ENCODE measurements around the gene SPECC1L. TPM values are rescaled to one million over a fixed set of nuclear protein-coding genes. Genes with fewer than 3 reads are reported as not detected.

The SPECC1L gene
- total RNA-seq, 1 donor from 2014 or later, result 123 TPM

DNA sequence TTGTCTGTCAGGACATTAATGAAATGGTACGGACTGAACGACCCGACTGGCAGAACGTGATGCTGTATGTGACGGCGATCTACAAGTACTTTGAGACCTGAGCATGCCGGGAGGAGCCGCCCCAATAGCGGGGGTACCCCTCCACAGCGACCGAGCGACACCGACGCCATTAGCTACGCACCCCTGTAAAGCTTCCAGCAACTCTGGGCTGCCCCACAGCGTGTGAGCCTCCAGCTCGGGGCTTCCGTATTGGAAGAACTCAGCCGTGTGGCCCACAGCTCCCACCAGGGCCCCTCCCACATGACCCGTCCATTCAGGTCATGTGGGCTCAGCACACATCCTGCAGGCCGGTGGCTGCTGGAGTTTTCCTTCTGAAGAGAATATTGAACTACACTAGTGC is 143.9 kb downstream of the SPECC1L start:
- Mint-ChIP-seq H3K27me3 (ENCODE audit: low read depth) (no peaks in the 10 kb centered on the region), H3K4me3 (no peak overlapping the region), H3K36me3 (ENCODE audit: low read depth) (peaks cover 5% of the 10 kb centered on the region), H3K27ac (ENCODE audit: unreplicated experiment) (no peak overlapping the region), H3K4me1 (peaks cover under 1% of the 10 kb centered on the region), H3K9me3 (no peaks in the 10 kb centered on the region)
- no peak for DNase-seq (ENCODE audit: low read depth, low spot score)
- TF ChIP-seq, protein P1, sequence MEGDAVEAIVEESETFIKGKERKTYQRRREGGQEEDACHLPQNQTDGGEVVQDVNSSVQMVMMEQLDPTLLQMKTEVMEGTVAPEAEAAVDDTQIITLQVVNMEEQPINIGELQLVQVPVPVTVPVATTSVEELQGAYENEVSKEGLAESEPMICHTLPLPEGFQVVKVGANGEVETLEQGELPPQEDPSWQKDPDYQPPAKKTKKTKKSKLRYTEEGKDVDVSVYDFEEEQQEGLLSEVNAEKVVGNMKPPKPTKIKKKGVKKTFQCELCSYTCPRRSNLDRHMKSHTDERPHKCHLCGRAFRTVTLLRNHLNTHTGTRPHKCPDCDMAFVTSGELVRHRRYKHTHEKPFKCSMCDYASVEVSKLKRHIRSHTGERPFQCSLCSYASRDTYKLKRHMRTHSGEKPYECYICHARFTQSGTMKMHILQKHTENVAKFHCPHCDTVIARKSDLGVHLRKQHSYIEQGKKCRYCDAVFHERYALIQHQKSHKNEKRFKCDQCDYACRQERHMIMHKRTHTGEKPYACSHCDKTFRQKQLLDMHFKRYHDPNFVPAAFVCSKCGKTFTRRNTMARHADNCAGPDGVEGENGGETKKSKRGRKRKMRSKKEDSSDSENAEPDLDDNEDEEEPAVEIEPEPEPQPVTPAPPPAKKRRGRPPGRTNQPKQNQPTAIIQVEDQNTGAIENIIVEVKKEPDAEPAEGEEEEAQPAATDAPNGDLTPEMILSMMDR (conservative IDR thresholded peaks at IDR 0.05), result no peak

DNA sequence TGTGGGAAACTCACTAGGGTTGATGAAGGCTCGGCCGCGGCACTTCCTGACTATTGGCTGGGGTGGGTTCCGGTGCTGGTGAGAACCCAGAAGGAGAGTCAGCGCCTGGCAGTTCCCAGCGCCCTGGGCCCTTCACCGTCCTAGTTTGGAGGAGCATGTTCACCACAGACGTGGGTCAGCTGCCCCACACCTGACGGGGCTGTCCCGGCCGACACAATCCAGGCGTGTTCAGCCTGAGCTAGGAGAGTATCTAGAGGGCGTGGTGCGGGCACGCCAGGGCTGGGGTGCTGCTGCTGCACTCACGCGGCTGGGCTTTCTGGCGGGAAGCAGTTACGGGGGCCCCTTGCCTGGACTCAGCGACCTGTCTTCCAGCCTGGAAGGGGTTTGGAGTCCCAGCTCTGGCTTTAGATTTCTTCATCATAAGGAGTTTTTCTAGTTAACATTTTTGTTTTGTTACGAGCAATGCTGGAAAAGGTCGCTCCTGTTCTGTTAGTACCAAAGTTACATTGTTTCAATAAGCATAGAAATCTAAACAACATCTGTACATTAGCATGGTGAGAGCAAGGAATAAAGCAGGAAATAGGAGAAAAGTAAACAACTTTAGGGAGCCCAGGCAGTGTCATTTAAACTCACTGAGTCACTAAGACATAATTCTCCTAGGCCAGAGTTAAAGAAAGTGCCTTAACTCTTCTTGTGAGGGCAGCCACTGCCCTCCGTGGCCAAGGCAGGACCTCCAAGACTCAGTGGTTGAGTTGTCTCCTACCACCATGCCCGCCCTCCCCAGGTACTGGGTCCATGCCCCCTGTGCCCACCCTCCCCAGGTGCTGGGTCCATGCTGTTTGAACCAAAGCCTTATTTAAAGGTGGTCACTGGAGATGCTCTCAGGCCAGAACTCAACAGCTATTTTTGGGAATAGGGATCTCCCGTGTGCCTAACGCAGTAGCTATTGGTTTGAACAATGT is 144.6 kb downstream of the SPECC1L start:
- peaks cover 5% of the 10 kb centered on the region for H3K4me1 Mint-ChIP-seq
- H3K9me3 Mint-ChIP-seq, result no peaks in the 10 kb centered on the region
- H3K36me3 Mint-ChIP-seq (ENCODE audit: low read depth), result peaks cover 4% of the 10 kb centered on the region

DNA sequence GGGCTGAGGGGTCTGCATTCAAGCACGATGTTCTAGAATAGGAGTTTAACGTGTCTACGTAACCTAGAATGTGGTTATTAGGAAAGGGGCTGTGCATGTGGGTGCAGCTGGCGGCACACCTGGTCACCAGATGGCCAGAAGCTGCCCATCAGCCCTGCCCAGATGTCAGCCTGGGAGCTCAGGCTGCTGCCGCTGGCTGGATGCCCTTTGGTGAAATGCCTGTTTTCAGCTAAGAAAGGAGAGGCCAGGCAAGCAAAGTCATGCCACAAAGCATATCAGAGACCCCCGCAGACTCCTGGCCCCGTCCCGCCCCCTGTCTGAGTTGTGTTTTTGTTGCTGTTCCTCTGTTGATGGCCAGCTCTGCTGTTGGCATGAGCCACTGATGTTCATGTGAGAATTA is 145.5 kb downstream of the SPECC1L start:
- DNase-seq (ENCODE audit: low read depth, low spot score), result no peak
- TF ChIP-seq, protein P1 (conservative IDR thresholded peaks at IDR 0.05), result no peak
- H3K4me3 Mint-ChIP-seq, result no peak overlapping the region
- no peak overlapping the region for H3K27ac Mint-ChIP-seq (ENCODE audit: unreplicated experiment)
- H3K4me1 Mint-ChIP-seq, result peaks cover 5% of the 10 kb centered on the region
- H3K9me3 Mint-ChIP-seq, result no peaks in the 10 kb centered on the region
- no peaks in the 10 kb centered on the region for H3K36me3 Mint-ChIP-seq (ENCODE audit: low read depth)
- peaks cover 2% of the 10 kb centered on the region for H3K27me3 Mint-ChIP-seq (ENCODE audit: low read depth)

More for the DNA sequence above, 144.6 kb downstream of the SPECC1L start:
- Mint-ChIP-seq H3K4me3 (no peak overlapping the region), H3K27me3 (ENCODE audit: low read depth) (no peaks in the 10 kb centered on the region), H3K27ac (ENCODE audit: unreplicated experiment) (no peak overlapping the region)
- no peak for DNase-seq (ENCODE audit: low read depth, low spot score)
- TF ChIP-seq, protein P1 (conservative IDR thresholded peaks at IDR 0.05), result no peak

DNA sequence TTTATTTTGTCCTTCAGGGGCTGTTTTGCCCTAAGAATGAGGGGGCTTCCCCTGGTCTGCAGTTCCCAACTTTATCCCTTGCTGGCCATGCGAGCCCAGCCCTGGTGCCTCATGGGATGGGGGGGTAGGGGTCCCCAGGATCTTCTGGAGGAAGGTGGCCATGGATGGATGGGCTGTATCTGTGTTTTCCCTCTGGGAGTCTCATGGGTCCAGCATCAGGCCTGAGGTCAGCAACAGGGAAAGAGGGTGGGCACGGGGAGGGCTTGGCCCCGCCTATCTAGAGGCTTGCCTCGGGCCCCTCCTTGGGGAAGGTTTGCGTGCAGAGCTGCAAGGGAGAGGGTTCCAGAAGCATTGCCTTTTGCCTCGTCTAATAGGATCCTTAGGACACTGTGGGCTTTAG is 146.0 kb downstream of the SPECC1L start:
- Mint-ChIP-seq H3K4me3 (peak overlapping the region; percentile 33), H3K9me3 (no peaks in the 10 kb centered on the region), H3K36me3 (ENCODE audit: low read depth) (no peaks in the 10 kb centered on the region), H3K27ac (ENCODE audit: unreplicated experiment) (no peak overlapping the region), H3K27me3 (ENCODE audit: low read depth) (peaks cover 7% of the 10 kb centered on the region), H3K4me1 (peaks cover 5% of the 10 kb centered on the region)
- TF ChIP-seq, protein P1 (conservative IDR thresholded peaks at IDR 0.05), result no peak
- DNase-seq (ENCODE audit: low read depth, low spot score), result no peak

DNA sequence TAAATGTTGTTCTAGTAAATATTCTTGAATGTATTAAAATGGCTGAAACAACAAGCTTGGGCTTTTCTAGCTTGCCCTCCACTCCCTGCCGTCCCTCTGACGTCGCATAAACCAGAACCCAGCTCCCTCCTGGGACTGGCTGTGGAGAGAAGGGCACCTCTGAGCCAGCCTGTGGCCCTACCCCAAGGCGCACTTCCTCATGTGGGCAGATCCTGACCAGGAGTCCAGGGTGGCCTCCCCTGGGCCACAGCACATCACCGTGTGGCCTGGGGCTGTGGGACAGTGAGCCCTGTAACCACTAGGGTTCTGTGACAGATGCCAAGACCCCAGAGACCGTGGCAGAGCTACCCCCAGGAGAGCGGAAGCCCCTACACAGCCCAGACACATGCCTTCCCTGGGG is 146.6 kb downstream of the SPECC1L start:
- Mint-ChIP-seq H3K9me3 (no peaks in the 10 kb centered on the region), H3K4me1 (peaks cover 5% of the 10 kb centered on the region), H3K36me3 (ENCODE audit: low read depth) (no peaks in the 10 kb centered on the region), H3K27me3 (ENCODE audit: low read depth) (peaks cover 11% of the 10 kb centered on the region), H3K27ac (ENCODE audit: unreplicated experiment) (no peak overlapping the region), H3K4me3 (no peak overlapping the region)
- DNase-seq (ENCODE audit: low read depth, low spot score), result no peak
- TF ChIP-seq, protein P1 (conservative IDR thresholded peaks at IDR 0.05), result no peak

All from neural crest cell (in vitro differentiated cells).